NCI-H748 treated with DMSO at 0.1 percent for 48 hours (cell line): Measurements from ENCODE around the gene OSBPL2.

Experiments used
- DNase-seq: peaks from one replicate; lab custom pipeline; 2025; lab: John Stamatoyannopoulos, UW

Gene OSBPL2

GRCh38 chr20:62344782-62345181 is 106.5 kb downstream of the OSBPL2 start:
- no peak for DNase-seq
